Thyroid gland (tissue), 4 donors: Measurements from ENCODE around the gene TEX55.

Experiments
- CTCF ChIP-seq, 6 experiments: fragments of 200-600 bp in 3 of 6; fragments of 450-650 bp in 3 of 6; sonication (generic) in 3 of 6; IDR thresholded peaks; one replicate each; pipeline ENCODE4 v1.5.1; 2016 to 2019; ENCODE audit warnings: antibody characterized with exemption in 6 of 6, mild to moderate bottlenecking in 2 of 6, inconsistent platforms in 1 of 6, moderate library complexity in 1 of 6
- POLR2A ChIP-seq, 2 donors: fragments of 450-650 bp; IDR thresholded peaks; one replicate each; pipeline ENCODE4 v1.6.1; 2017; ENCODE audit warnings: antibody characterized with exemption in 2 of 2, mild to moderate bottlenecking in 2 of 2, moderate library complexity in 1 of 2

GRCh38 chr3:119160361-119160760, 14.4 kb downstream of the TEX55 start:
- TF ChIP-seq POLR2A (IDR thresholded peaks at IDR 0.05) = no peak
- TF ChIP-seq CTCF (IDR thresholded peaks at IDR 0.05) = no peak
